WERI-Rb-1 (cell line): ENCODE measurements around the gene TRABD.

Experiments
- DNase-seq: peaks from one replicate; pipeline ENCODE4 v3.0.0-alpha.2; 2020
- H3K27ac ChIP-seq: fragments of 250-450 bp; sonication (Bioruptor Pico); 2 replicates; pipeline ENCODE4 v1.5.1; 2020; ENCODE audit warnings: mild to moderate bottlenecking, moderate library complexity
- H3K27me3 ChIP-seq: fragments of 250-450 bp; sonication (Bioruptor Pico); 2 replicates; pipeline ENCODE4 v1.5.1; 2021; ENCODE audit warnings: mild to moderate bottlenecking, low read depth, moderate library complexity; ENCODE audit not compliant: insufficient read depth, severe bottlenecking
- H3K36me3 ChIP-seq: fragments of 250-450 bp; sonication (Bioruptor Pico); 2 replicates; pipeline ENCODE4 v1.5.1; 2020; ENCODE audit warnings: mild to moderate bottlenecking, moderate library complexity
- H3K4me3 ChIP-seq: 2 replicates; pipeline ENCODE4 v1.5.1; 2011; ENCODE audit warnings: low read depth, mild to moderate bottlenecking, control low read depth, low read length
- H3K9me3 ChIP-seq: fragments of 250-450 bp; sonication (Bioruptor Pico); 2 replicates; pipeline ENCODE4 v1.5.1; 2021; ENCODE audit warnings: mild to moderate bottlenecking, moderate library complexity; ENCODE audit not compliant: severe bottlenecking
- TF ChIP-seq, protein P1 (sequence below): IDR thresholded peaks from 2 replicates; pipeline ENCODE4 v1.5.1; 2011; ENCODE audit warnings: low read depth, mild to moderate bottlenecking, control low read depth, inconsistent platforms, low read length

TRABD gene

DNA sequence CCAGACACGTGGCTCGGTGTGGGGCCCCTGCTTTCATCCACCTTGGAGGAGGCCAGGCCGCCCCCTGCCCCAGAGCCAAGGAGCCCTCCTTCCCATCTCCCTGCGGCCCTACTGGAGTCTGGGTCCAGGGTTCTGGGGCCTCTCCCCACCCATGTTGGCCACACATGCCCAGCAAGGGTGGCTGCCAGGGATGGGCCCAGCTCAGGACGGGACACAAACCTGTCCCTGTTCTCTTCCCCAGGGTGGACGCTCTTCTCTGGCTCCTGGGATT, 10.6 kb upstream of the TRABD start:
- H3K4me3 ChIP-seq, result no peak overlapping the region
- H3K27me3 ChIP-seq, result no peaks in the 10 kb centered on the region
- DNase-seq, result no peak
- no peak overlapping the region for H3K27ac ChIP-seq
- TF ChIP-seq, protein P1, sequence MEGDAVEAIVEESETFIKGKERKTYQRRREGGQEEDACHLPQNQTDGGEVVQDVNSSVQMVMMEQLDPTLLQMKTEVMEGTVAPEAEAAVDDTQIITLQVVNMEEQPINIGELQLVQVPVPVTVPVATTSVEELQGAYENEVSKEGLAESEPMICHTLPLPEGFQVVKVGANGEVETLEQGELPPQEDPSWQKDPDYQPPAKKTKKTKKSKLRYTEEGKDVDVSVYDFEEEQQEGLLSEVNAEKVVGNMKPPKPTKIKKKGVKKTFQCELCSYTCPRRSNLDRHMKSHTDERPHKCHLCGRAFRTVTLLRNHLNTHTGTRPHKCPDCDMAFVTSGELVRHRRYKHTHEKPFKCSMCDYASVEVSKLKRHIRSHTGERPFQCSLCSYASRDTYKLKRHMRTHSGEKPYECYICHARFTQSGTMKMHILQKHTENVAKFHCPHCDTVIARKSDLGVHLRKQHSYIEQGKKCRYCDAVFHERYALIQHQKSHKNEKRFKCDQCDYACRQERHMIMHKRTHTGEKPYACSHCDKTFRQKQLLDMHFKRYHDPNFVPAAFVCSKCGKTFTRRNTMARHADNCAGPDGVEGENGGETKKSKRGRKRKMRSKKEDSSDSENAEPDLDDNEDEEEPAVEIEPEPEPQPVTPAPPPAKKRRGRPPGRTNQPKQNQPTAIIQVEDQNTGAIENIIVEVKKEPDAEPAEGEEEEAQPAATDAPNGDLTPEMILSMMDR, result no peak
- no peaks in the 10 kb centered on the region for H3K9me3 ChIP-seq
- no peaks in the 10 kb centered on the region; the same call in 1 of the 2 replicates for H3K36me3 ChIP-seq

DNA sequence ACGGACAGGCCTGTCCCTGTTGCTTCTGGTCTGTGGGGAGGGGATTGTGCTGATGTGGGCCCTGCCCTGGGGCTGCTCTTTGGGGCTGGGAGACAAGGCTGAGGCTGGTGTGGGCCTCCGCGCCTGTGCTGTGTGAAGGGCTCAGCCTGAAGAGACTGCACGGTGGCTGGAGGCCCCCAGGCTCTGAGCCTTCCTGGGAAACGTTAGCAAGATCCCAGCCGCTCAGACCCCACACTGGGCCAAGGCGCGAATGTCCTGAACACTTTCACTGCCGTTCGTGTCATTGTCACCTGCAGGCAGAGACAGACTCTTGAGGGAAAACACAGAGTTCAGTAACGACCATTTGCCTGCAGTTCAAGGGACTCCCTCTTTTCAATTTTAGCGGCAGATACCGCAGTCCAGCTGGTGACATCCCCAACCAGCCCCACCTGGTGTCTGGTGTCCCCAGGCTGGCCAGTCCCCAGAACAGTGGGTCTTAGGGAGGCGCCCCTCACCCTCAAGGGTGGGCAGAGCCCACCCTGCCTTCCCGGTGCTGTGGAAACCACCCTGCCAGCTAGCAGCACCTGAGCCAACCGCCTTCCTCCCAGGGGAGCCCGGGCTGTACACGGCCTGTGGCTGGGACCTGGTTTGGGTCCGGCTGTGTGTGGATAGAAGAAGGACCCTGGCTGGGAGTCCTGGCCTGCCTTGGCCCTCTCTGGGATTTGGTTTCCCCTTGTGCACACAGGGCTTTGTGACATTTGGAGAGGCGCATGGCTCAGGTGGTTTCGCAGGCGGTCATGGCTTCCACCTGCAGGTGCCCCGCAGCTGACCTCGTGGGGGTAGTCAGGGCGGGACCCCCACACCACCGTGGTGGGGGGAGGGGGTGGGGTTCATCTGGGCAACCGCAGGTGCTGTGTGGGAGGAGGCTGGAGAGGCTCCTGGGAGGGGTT, 9.5 kb upstream of the TRABD start:
- Histone ChIP-seq H3K36me3 (no peaks in the 10 kb centered on the region; the same call in 1 of the 2 replicates), H3K4me3 (no peak overlapping the region), H3K9me3 (no peaks in the 10 kb centered on the region), H3K27ac (no peak overlapping the region), H3K27me3 (no peaks in the 10 kb centered on the region)
- no peak for DNase-seq
- TF ChIP-seq, protein P1, result no peak

DNA sequence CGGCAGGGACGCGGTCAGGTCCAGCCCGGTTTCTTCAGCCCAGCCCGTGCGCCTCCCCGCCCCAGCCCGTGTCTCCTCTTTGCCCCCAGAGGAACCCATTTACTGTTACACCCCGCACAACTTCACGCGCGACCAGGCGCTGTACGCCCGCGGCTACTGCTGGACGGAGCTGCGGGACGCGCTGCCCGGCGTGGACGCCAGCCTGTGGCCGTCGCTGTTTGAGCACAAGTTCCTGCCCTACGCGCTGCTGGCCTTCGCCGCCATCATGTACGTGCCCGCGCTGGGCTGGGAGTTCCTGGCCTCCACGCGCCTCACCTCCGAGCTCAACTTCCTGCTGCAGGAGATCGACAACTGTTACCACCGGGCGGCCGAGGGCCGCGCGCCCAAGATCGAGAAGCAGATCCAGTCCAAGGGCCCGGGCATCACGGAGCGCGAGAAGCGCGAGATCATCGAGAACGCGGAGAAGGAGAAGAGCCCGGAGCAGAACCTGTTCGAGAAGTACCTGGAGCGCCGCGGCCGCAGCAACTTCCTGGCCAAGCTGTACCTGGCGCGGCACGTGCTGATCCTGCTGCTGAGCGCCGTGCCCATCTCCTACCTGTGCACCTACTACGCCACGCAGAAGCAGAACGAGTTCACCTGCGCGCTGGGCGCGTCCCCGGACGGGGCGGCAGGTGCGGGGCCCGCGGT, 8.7 kb upstream of the TRABD start:
- Histone ChIP-seq H3K36me3 (no peaks in the 10 kb centered on the region; the same call in 1 of the 2 replicates), H3K27me3 (no peaks in the 10 kb centered on the region), H3K4me3 (no peak overlapping the region), H3K9me3 (no peaks in the 10 kb centered on the region), H3K27ac (no peak overlapping the region)
- no peak for DNase-seq
- TF ChIP-seq, protein P1, result no peak

DNA sequence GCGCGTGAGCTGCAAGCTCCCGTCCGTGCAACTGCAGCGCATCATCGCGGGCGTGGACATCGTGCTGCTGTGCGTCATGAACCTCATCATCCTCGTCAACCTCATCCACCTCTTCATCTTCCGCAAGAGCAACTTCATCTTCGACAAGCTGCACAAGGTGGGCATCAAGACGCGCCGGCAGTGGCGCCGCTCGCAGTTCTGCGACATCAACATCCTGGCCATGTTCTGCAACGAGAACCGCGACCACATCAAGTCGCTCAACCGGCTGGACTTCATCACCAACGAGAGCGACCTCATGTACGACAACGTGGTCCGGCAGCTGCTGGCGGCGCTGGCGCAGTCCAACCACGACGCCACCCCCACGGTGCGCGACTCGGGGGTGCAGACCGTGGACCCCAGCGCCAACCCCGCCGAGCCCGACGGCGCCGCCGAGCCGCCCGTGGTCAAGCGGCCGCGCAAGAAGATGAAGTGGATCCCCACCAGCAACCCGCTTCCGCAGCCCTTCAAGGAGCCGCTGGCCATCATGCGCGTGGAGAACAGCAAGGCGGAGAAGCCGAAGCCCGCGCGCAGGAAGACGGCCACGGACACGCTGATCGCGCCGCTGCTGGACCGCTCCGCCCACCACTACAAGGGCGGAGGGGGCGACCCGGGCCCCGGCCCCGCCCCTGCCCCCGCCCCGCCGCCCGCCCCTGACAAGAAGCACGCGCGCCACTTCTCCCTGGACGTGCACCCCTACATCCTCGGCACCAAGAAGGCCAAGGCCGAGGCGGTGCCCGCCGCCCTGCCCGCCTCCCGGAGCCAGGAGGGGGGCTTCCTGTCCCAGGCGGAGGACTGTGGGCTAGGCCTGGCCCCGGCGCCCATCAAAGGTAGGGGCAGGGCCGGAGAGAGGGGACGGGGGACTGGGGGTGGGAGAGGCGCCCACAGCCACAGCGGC, 7.9 kb upstream of the TRABD start:
- Histone ChIP-seq H3K9me3 (no peaks in the 10 kb centered on the region), H3K4me3 (no peak overlapping the region), H3K27me3 (no peaks in the 10 kb centered on the region), H3K27ac (no peak overlapping the region), H3K36me3 (no peaks in the 10 kb centered on the region; the same call in 1 of the 2 replicates)
- TF ChIP-seq, protein P1, result no peak
- DNase-seq, result no peak

DNA sequence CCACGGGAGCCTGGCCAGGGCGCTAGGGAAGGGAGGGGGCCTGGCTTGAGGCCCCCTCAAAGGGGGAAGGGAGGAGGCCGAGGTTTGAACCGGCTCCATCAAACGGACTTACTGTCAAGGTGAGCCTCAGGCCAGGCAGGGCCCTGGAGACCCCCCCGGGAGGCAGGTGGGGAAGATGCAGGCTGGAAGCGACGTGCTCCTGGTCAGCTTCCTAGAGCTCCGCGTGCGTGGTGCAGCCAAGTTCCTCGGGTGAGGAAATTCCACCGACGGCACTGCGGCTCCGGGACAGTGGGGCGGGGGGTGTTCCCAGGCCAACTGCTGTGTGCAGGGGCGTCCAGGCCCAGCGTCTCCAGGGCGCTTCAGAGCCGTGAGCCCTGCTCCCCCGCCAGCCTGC, 7.2 kb upstream of the TRABD start:
- Histone ChIP-seq H3K4me3 (no peak overlapping the region), H3K27ac (no peak overlapping the region), H3K27me3 (no peaks in the 10 kb centered on the region), H3K9me3 (no peaks in the 10 kb centered on the region), H3K36me3 (no peaks in the 10 kb centered on the region; the same call in 1 of the 2 replicates)
- TF ChIP-seq, protein P1, result no peak
- no peak for DNase-seq
